ENCODE measurements around the gene PGBD1. TPM values are rescaled to one million over a fixed set of nuclear protein-coding genes. Genes with fewer than 3 reads are reported as not detected.
A peak's percentile ranks its signal among the peaks of the same experiment; 100 is the strongest.

The PGBD1 gene
- total and polyA plus RNA-seq, 2 of the 13 experiments (the other 11 are each of a cell fraction or from before 2014, with no cell fraction given) = 3.6 to 6.9 TPM

DNA sequence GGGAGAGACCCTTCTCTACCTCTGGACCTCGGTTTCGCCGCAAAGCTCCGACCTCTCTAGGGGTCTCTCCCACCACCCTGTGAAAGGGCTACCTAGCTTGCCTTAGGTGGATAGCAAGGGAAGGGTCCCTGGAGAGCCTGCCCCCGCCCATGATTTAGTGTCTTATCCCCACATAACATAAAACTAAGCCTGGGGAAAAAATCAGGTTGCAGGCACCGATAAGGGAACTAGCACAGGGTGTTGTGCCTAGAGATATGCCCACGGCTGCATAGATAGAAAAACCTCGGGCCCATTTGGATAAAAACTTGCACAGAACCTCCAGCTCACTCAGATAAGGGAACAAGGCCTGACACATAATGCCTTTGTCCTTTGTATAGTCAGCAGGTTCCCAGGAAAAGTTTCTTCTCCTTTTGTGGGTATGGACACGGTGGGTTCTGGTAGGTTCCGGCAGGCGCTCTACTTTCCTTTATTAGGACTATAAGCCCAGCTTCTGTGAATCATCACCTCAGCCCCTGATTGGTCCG lies 53.7 kb downstream of the PGBD1 start:
- Histone ChIP-seq H3K4me2 (ENCODE audit: low read depth, low read length) (peak overlapping the region; percentile 87), H3K36me3 (replicated peaks in 1 of 2; ENCODE audit: control insufficient read depth in 1 of 2, insufficient read depth in 2 of 2, low read length in 2 of 2) (no peaks in the 10 kb centered on the region), H3K4me3 (replicated peaks in 1 of 3; ENCODE audit: insufficient read depth in 1 of 3, low read depth in 2 of 3, low read length in 3 of 3) (peak overlapping the region; percentile 42 to 94 (median 80); a peak in 5 of 6 replicates), H4K20me1 (ENCODE audit: insufficient read depth, low read length) (no peaks in the 10 kb centered on the region), H2AFZ (ENCODE audit: low read length) (peak overlapping the region; percentile 68), H3K27ac (ENCODE audit: extremely low read length, insufficient read depth, low read length) (peak overlapping the region; percentile 96), H3K9me3 (ENCODE audit: low read length) (peaks cover 3% of the 10 kb centered on the region), H3K79me2 (ENCODE audit: insufficient read depth, low read length) (peaks cover 9% of the 10 kb centered on the region), H3K9ac (ENCODE audit: insufficient read depth, low read depth, low read length) (peak overlapping the region; percentile 88), H3K4me1 (ENCODE audit: insufficient read depth, low read length) (peaks cover 25% of the 10 kb centered on the region), H3K27me3 (ENCODE audit: control insufficient read depth in 1 of 2, insufficient read depth in 2 of 2, low read length in 2 of 2) (no peaks in the 10 kb centered on the region; a peak in 1 of 5 replicates)
- ChIA-PET CTCF (ENCODE audit: low intra/inter-chr PET ratio, low total read pairs) (no interaction called here), POLR2A (interaction anchor here (0.6 to 4.9 kb wide), 34 partner anchors 8 to 862 kb away, joined by 3 to 108 read pairs (median 7); partner anchors contain the start of genes PGBD1, ZKSCAN3, ZKSCAN4 and ZKSCAN8)
- FAIRE-seq (no peak), DNase-seq (ENCODE audit: low spot score) (no peak), ATAC-seq (peak; percentile 2; the same call in 2 of the 3 replicates)
- BruUV-seq (replicated peaks) = TSS peak; percentile 94
- in situ Hi-C loops (cut with HindIII; ENCODE audit: extremely low pct_ligation_motif_present, low pct_unique_long_range_greater_than_20kb) (no loop called here), intact Hi-C loops (cut with micrococcal nuclease; ENCODE audit: unreplicated experiment) (loop anchor here (1.0 kb wide), 2 partner anchors 10 to 11 kb away; no protein-coding TSS in a partner anchor)
- 43% methylated on average over 12 of the region's 12 CpGs for WGBS (ENCODE audit: low lambda C conversion rate)
- no peak for TF ChIP-seq EHMT2 (IDR thresholded peaks at IDR 0.05; ENCODE audit: borderline replicate concordance, low read depth, low read length)
- no peak for TF ChIP-seq ZKSCAN5 (CRISPR knock-in tag; IDR thresholded peaks at IDR 0.05)
- no peak for TF ChIP-seq ATM (IDR thresholded peaks at IDR 0.05; ENCODE audit: borderline replicate concordance)
- TF ChIP-seq, protein P1, sequence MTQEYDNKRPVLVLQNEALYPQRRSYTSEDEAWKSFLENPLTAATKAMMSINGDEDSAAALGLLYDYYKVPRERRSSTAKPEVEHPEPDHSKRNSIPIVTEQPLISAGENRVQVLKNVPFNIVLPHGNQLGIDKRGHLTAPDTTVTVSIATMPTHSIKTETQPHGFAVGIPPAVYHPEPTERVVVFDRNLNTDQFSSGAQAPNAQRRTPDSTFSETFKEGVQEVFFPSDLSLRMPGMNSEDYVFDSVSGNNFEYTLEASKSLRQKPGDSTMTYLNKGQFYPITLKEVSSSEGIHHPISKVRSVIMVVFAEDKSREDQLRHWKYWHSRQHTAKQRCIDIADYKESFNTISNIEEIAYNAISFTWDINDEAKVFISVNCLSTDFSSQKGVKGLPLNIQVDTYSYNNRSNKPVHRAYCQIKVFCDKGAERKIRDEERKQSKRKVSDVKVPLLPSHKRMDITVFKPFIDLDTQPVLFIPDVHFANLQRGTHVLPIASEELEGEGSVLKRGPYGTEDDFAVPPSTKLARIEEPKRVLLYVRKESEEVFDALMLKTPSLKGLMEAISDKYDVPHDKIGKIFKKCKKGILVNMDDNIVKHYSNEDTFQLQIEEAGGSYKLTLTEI (CRISPR knock-in tag; conservative IDR thresholded peaks at IDR 0.05) = no peak
- TF ChIP-seq JUN (CRISPR knock-in tag; IDR thresholded peaks at IDR 0.05) = no peak
- TF ChIP-seq, protein P2, sequence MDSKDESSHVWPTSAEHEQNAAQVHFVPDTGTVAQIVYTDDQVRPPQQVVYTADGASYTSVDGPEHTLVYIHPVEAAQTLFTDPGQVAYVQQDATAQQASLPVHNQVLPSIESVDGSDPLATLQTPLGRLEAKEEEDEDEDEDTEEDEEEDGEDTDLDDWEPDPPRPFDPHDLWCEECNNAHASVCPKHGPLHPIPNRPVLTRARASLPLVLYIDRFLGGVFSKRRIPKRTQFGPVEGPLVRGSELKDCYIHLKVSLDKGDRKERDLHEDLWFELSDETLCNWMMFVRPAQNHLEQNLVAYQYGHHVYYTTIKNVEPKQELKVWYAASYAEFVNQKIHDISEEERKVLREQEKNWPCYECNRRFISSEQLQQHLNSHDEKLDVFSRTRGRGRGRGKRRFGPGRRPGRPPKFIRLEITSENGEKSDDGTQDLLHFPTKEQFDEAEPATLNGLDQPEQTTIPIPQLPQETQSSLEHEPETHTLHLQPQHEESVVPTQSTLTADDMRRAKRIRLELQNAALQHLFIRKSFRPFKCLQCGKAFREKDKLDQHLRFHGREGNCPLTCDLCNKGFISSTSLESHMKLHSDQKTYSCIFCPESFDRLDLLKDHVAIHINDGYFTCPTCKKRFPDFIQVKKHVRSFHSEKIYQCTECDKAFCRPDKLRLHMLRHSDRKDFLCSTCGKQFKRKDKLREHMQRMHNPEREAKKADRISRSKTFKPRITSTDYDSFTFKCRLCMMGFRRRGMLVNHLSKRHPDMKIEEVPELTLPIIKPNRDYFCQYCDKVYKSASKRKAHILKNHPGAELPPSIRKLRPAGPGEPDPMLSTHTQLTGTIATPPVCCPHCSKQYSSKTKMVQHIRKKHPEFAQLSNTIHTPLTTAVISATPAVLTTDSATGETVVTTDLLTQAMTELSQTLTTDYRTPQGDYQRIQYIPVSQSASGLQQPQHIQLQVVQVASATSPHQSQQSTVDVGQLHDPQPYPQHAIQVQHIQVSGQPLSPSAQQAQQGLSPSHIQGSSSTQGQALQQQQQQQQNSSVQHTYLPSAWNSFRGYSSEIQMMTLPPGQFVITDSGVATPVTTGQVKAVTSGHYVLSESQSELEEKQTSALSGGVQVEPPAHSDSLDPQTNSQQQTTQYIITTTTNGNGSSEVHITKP (CRISPR knock-in tag; IDR thresholded peaks at IDR 0.05; ENCODE audit: low read depth) = no peak
- no peak for TF ChIP-seq ZBTB42 (CRISPR knock-in tag; IDR thresholded peaks at IDR 0.05)
- TF ChIP-seq RFXANK (CRISPR knock-in tag; IDR thresholded peaks at IDR 0.05) = no peak
- no peak for TF ChIP-seq MLX (CRISPR knock-in tag; IDR thresholded peaks at IDR 0.05)
- TF ChIP-seq ZNF414 (CRISPR knock-in tag; IDR thresholded peaks at IDR 0.05) = peak; percentile 11; the same call in 1 of the 2 replicates
- TF ChIP-seq ZNF333 (CRISPR knock-in tag; IDR thresholded peaks at IDR 0.05; ENCODE audit: borderline replicate concordance) = no peak
- TF ChIP-seq YEATS2 (CRISPR knock-in tag; IDR thresholded peaks at IDR 0.05; ENCODE audit: borderline replicate concordance) = no peak
- no peak for TF ChIP-seq GABPA (IDR thresholded peaks at IDR 0.05; ENCODE audit: low read depth, low read length)
- no peak for TF ChIP-seq GABPA (CRISPR knock-in tag; IDR thresholded peaks at IDR 0.05; ENCODE audit: low read depth)
- TF ChIP-seq TBX3 (IDR thresholded peaks at IDR 0.05; ENCODE audit: borderline replicate concordance) = no peak
- no peak for TF ChIP-seq TCF7L2 (IDR thresholded peaks at IDR 0.05; ENCODE audit: low read depth, low read length)
- no peak for TF ChIP-seq FOXP1 (IDR thresholded peaks at IDR 0.05)
- TF ChIP-seq FOXP1 (CRISPR knock-in tag; IDR thresholded peaks at IDR 0.05) = no peak

All from HepG2 (cell line).